ENCODE data around the gene LMBR1L.

The LMBR1L gene

GRCh38 chr12:49091056-49091835, 19.4 kb downstream of the LMBR1L start:
- TF ChIP-seq CTCF (IDR thresholded peaks at IDR 0.05; ENCODE audit: control extremely low read depth, extremely low read depth, low read depth, missing control alignments) = no peak
- DNase-seq (ENCODE audit: extremely low spot score) = no peak
- POLR2A ChIA-PET = interaction anchor here (1.1 kb wide), 1 partner anchor 40 kb away, joined by 3 read pairs; the partner anchor contains the start of gene TUBA1B
- CTCF ChIA-PET = interaction anchor here (1.0 to 11.2 kb wide), 16 partner anchors 10 to 144 kb away, joined by 3 to 206 read pairs (median 8); partner anchors contain the start of genes LMBR1L, RHEBL1 and TUBA1B

GRCh38 chr12:49089821-49090773, 20.6 kb downstream of the LMBR1L start:
- ChIA-PET CTCF (interaction anchor here (1.5 to 12.8 kb wide), 7 partner anchors 11 to 123 kb away, joined by 4 to 369 read pairs (median 81); partner anchors contain the start of genes DDN, DHH and LMBR1L), POLR2A (no interaction called here)
- peak; percentile 5 for TF ChIP-seq CTCF (IDR thresholded peaks at IDR 0.05; ENCODE audit: control extremely low read depth, extremely low read depth, low read depth, missing control alignments)
- DNase-seq (ENCODE audit: extremely low spot score) = no peak

DNA sequence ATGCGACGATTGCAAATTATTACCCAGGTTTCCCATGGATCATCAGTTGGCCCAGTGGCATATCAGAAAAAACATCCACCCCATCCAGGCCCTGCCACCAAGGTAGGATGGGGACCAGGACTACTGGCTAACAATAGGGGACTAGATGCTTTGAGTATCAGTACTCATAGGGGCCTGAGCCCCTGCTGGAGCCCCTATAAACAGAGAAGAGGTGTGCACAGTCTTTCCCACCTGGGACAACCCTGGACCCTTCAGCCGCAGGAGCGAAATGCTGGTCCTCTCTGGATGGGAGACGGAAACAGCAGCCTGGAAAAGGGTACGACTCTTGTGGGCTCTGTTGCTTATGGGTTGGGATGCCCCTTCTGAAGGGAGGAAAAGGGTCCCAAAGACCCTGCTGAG, 21.7 kb downstream of the LMBR1L start:
- ChIA-PET CTCF (interaction anchor here (0.6 to 12.8 kb wide), 45 partner anchors 10 to 426 kb away, joined by 3 to 369 read pairs (median 6); partner anchors contain the start of genes DDN, DDX23, DHH and LMBR1L), POLR2A (interaction anchor here (1.4 kb wide), 1 partner anchor 42 kb away, joined by 6 read pairs; the partner anchor contains the start of gene TUBA1B)
- TF ChIP-seq CTCF (IDR thresholded peaks at IDR 0.05; ENCODE audit: control extremely low read depth, extremely low read depth, low read depth, missing control alignments) = no peak
- DNase-seq (ENCODE audit: extremely low spot score) = no peak

- CTCF ChIA-PET = interaction anchor here (0.6 to 12.8 kb wide), 65 partner anchors 9 to 426 kb away, joined by 3 to 369 read pairs (median 5); partner anchors contain the start of genes DDN, DDX23, DHH and KMT2D
- DNase-seq (ENCODE audit: extremely low spot score) = peak; percentile 83
- TF ChIP-seq CTCF (IDR thresholded peaks at IDR 0.05; ENCODE audit: control extremely low read depth, extremely low read depth, low read depth, missing control alignments) = peak; percentile 92
- POLR2A ChIA-PET = interaction anchor here (1.4 kb wide), 1 partner anchor 42 kb away, joined by 6 read pairs; the partner anchor contains the start of gene TUBA1B
These were observed 22.3 kb downstream of the LMBR1L start for GRCh38 chr12:49088150-49088931.

- ChIA-PET CTCF (interaction anchor here (0.8 to 12.8 kb wide), 12 partner anchors 7 to 181 kb away, joined by 3 to 369 read pairs (median 19); partner anchors contain the start of genes DDN, DHH and LMBR1L), POLR2A (no interaction called here)
- no peak for DNase-seq (ENCODE audit: extremely low spot score)
- TF ChIP-seq CTCF (IDR thresholded peaks at IDR 0.05; ENCODE audit: control extremely low read depth, extremely low read depth, low read depth, missing control alignments) = no peak
These were observed 24.5 kb downstream of the LMBR1L start for GRCh38 chr12:49086116-49086515.

Data from GM10248 (cell line).